Vagina (tissue), 2 donors: ENCODE data around the gene ADAMTSL3. TPM values are rescaled to one million over a fixed set of nuclear protein-coding genes. Genes with fewer than 3 reads are reported as not detected.
A peak's percentile ranks its signal among the peaks of the same experiment; 100 is the strongest.
"Not testable (repeated sequence)": the region's sequence is repeated elsewhere in the genome, so short reads cannot be mapped to it uniquely, and the experiment has no call there.

Source experiments
- DNase-seq, 2 donors: peaks; one replicate each; pipeline ENCODE4 v3.0.0-alpha.2; 2017; ENCODE audit errors: extremely low spot score in 2 of 2
- H3K27ac ChIP-seq: fragments of 200-600 bp; sonication (generic); one replicate; pipeline ENCODE4 v1.5.1; 2019
- H3K27me3 ChIP-seq: fragments of 200-600 bp; sonication (generic); one replicate; pipeline ENCODE4 v1.5.1; 2019
- H3K36me3 ChIP-seq, 2 donors: fragments of 200-600 bp; sonication (generic); one replicate each; pipeline ENCODE4 v1.5.1; 2017 to 2019
- H3K4me1 ChIP-seq: fragments of 200-600 bp; sonication (generic); one replicate; pipeline ENCODE4 v1.5.1; 2019
- H3K4me3 ChIP-seq, 2 donors: fragments of 200-600 bp; sonication (generic); 1 replicate in 1 of 2; 2 replicates in 1 of 2; pipeline ENCODE4 v1.5.1; 2016 to 2019
- H3K9me3 ChIP-seq: fragments of 200-600 bp; sonication (generic); one replicate; pipeline ENCODE4 v1.5.1; 2019
- POLR2A ChIP-seq, 2 donors: fragments of 450-650 bp; IDR thresholded peaks; one replicate each; pipeline ENCODE4 v1.6.1; 2017; ENCODE audit warnings: antibody characterized with exemption in 2 of 2, mild to moderate bottlenecking in 2 of 2, moderate library complexity in 2 of 2
- POLR2AphosphoS5 ChIP-seq, 2 donors: sonication (generic); formaldehyde crosslinking; IDR thresholded peaks; one replicate each; pipeline ENCODE4 v1.9.0; 2017; ENCODE audit warnings: antibody characterized with exemption in 2 of 2, mild to moderate bottlenecking in 2 of 2, low read depth in 1 of 2; ENCODE audit not compliant: insufficient read depth in 1 of 2
- intact Hi-C: fragments of 100-400 bp; cut with DNase I; formaldehyde crosslinking; loops from one replicate; pipeline ENCODE4 v1.15.1; 2023
- total RNA-seq: library from RNA; depleted of rRNA; stranded (reverse); fragments of >200 nt; gene quantifications from one replicate; pipeline ENCODE4 v1.2.3, GENCODE V29; 2016
- TF ChIP-seq, protein P1 (sequence below), 3 experiments: fragments of 450-650 bp in 2 of 3; fragments of 200-600 bp in 1 of 3; sonication (generic) in 1 of 3; IDR thresholded peaks; one replicate each; pipeline ENCODE4 v1.5.1; 2017 to 2019; ENCODE audit warnings: antibody characterized with exemption in 3 of 3, mild to moderate bottlenecking in 2 of 3, moderate library complexity in 2 of 3

Gene ADAMTSL3
- total RNA-seq, 1 donor from 2014 or later, result 4.2 TPM

- no peak for TF ChIP-seq POLR2A (IDR thresholded peaks at IDR 0.05)
- TF ChIP-seq POLR2AphosphoS5 (IDR thresholded peaks at IDR 0.05; ENCODE audit: insufficient read depth in 1 of 2, low read depth in 1 of 2), result no peak
- TF ChIP-seq, protein P1, sequence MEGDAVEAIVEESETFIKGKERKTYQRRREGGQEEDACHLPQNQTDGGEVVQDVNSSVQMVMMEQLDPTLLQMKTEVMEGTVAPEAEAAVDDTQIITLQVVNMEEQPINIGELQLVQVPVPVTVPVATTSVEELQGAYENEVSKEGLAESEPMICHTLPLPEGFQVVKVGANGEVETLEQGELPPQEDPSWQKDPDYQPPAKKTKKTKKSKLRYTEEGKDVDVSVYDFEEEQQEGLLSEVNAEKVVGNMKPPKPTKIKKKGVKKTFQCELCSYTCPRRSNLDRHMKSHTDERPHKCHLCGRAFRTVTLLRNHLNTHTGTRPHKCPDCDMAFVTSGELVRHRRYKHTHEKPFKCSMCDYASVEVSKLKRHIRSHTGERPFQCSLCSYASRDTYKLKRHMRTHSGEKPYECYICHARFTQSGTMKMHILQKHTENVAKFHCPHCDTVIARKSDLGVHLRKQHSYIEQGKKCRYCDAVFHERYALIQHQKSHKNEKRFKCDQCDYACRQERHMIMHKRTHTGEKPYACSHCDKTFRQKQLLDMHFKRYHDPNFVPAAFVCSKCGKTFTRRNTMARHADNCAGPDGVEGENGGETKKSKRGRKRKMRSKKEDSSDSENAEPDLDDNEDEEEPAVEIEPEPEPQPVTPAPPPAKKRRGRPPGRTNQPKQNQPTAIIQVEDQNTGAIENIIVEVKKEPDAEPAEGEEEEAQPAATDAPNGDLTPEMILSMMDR (IDR thresholded peaks at IDR 0.05), result no peak
- intact Hi-C loops, result no loop called here
- no peak overlapping the region for H3K4me3 ChIP-seq
These were observed 93.8 kb downstream of the ADAMTSL3 start for GRCh38 chr15:83747718-83748110.

GRCh38 chr15:83753872-83754493, 100.1 kb downstream of the ADAMTSL3 start:
- Histone ChIP-seq H3K27ac (no peak overlapping the region), H3K4me3 (no peak overlapping the region), H3K9me3 (no peaks in the 10 kb centered on the region), H3K27me3 (no peaks in the 10 kb centered on the region), H3K4me1 (peaks cover 8% of the 10 kb centered on the region), H3K36me3 (no peaks in the 10 kb centered on the region)
- DNase-seq, result no peak
- TF ChIP-seq POLR2A (IDR thresholded peaks at IDR 0.05) (no peak), POLR2AphosphoS5 (IDR thresholded peaks at IDR 0.05; ENCODE audit: insufficient read depth in 1 of 2, low read depth in 1 of 2) (no peak)
- TF ChIP-seq, protein P1 (IDR thresholded peaks at IDR 0.05), result no peak
- intact Hi-C loops, result no loop called here

More at GRCh38 chr15:83747718-83748110, 93.8 kb downstream of the ADAMTSL3 start:
- peaks cover 7% of the 10 kb centered on the region for H3K4me1 ChIP-seq
- no peak for DNase-seq
- H3K27me3 ChIP-seq, result no peaks in the 10 kb centered on the region
- no peaks in the 10 kb centered on the region for H3K36me3 ChIP-seq
- H3K27ac ChIP-seq, result no peak overlapping the region
- H3K9me3 ChIP-seq, result no peaks in the 10 kb centered on the region

DNA sequence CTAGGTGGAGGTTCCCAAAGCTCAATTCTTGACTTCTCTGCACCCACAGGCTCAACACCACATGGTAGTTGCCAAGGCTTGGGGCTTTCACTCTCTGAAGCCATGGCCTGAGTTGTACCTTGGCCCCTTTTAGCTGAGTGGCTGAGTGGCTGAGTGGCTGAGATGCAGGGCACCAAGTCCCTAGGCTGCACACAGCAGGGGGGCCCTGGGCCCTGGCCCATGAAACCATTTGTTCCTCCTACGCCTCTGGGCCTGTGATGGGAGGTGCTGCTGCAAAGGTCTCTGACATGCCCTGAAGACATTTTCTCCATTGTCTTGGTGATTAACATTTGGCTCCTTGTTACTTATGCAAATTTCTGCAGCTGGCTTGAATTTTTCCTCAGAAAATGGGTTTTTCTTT, 103.4 kb downstream of the ADAMTSL3 start:
- H3K27me3 ChIP-seq, H3K9me3 ChIP-seq, H3K27ac ChIP-seq, H3K4me1 ChIP-seq, DNase-seq, intact Hi-C loops, H3K4me3 ChIP-seq, H3K36me3 ChIP-seq: not testable (repeated sequence)

- Histone ChIP-seq H3K36me3 (no peaks in the 10 kb centered on the region), H3K4me1 (peaks cover 20% of the 10 kb centered on the region), H3K4me3 (no peak overlapping the region), H3K27me3 (no peaks in the 10 kb centered on the region), H3K9me3 (no peaks in the 10 kb centered on the region), H3K27ac (no peak overlapping the region)
- intact Hi-C loops, result no loop called here
- TF ChIP-seq POLR2AphosphoS5 (IDR thresholded peaks at IDR 0.05; ENCODE audit: insufficient read depth in 1 of 2, low read depth in 1 of 2) (no peak), POLR2A (IDR thresholded peaks at IDR 0.05) (no peak)
- TF ChIP-seq, protein P1 (IDR thresholded peaks at IDR 0.05), result no peak
- no peak for DNase-seq
These were observed 108.4 kb downstream of the ADAMTSL3 start for GRCh38 chr15:83762367-83762766.

GRCh38 chr15:83764201-83764838, 110.4 kb downstream of the ADAMTSL3 start:
- Histone ChIP-seq H3K27ac (peak overlapping the region; percentile 48), H3K27me3 (no peaks in the 10 kb centered on the region), H3K36me3 (no peaks in the 10 kb centered on the region), H3K4me3 (no peak overlapping the region), H3K9me3 (no peaks in the 10 kb centered on the region), H3K4me1 (peaks cover 20% of the 10 kb centered on the region)
- intact Hi-C loops, result no loop called here
- TF ChIP-seq, protein P1 (IDR thresholded peaks at IDR 0.05), result no peak
- no peak for TF ChIP-seq POLR2A (IDR thresholded peaks at IDR 0.05)
- no peak for TF ChIP-seq POLR2AphosphoS5 (IDR thresholded peaks at IDR 0.05; ENCODE audit: insufficient read depth in 1 of 2, low read depth in 1 of 2)
- no peak for DNase-seq
